HG03442 (cell line): ENCODE measurements around the gene SEPTIN12.
A peak's percentile ranks its signal among the peaks of the same experiment; 100 is the strongest.
"Not testable (repeated sequence)": the region's sequence is repeated elsewhere in the genome, so short reads cannot be mapped to it uniquely, and the experiment has no call there.

Experiments used
- ATAC-seq: cut with Tn5 transposase; IDR thresholded peaks from one replicate; pipeline ENCODE4 v1.9.1; 2021; ENCODE audit warnings: mild to moderate bottlenecking, moderate library complexity; ENCODE audit not compliant: unreplicated experiment

The SEPTIN12 gene

GRCh38 chr16:4760221-4760910 is 27.8 kb downstream of the SEPTIN12 start:
- no peak for ATAC-seq

- ATAC-seq: no peak
Observed at GRCh38 chr16:4755687-4756086, 32.5 kb downstream of the SEPTIN12 start.

GRCh38 chr16:4754865-4755264 is 33.3 kb downstream of the SEPTIN12 start:
- no peak for ATAC-seq

- no peak for ATAC-seq
Observed at GRCh38 chr16:4753227-4753626, 34.9 kb downstream of the SEPTIN12 start.

GRCh38 chr16:4752351-4753100 is 35.6 kb downstream of the SEPTIN12 start:
- ATAC-seq: no peak

GRCh38 chr16:4750896-4751295 is 37.2 kb downstream of the SEPTIN12 start:
- no peak for ATAC-seq

GRCh38 chr16:4749700-4750257 is 38.4 kb downstream of the SEPTIN12 start:
- no peak for ATAC-seq

GRCh38 chr16:4748682-4749411 is 39.3 kb downstream of the SEPTIN12 start:
- ATAC-seq: no peak

GRCh38 chr16:4747906-4748681 is 40.1 kb downstream of the SEPTIN12 start:
- no peak for ATAC-seq

GRCh38 chr16:4746991-4747574 is 41.1 kb downstream of the SEPTIN12 start:
- ATAC-seq: no peak

- no peak for ATAC-seq
Observed at GRCh38 chr16:4746215-4746614, 41.9 kb downstream of the SEPTIN12 start.

- ATAC-seq: no peak
Observed at GRCh38 chr16:4745274-4745569, 42.9 kb downstream of the SEPTIN12 start.

- ATAC-seq: no peak
Observed at GRCh38 chr16:4744555-4745273, 43.4 kb downstream of the SEPTIN12 start.

- no peak for ATAC-seq
Observed at GRCh38 chr16:4743226-4743878, 44.8 kb downstream of the SEPTIN12 start.

GRCh38 chr16:4738370-4738769 is 49.8 kb downstream of the SEPTIN12 start:
- ATAC-seq: not testable (repeated sequence)

- ATAC-seq: no peak
Observed at GRCh38 chr16:4737545-4737944, 50.6 kb downstream of the SEPTIN12 start.

GRCh38 chr16:4736546-4736945 is 51.6 kb downstream of the SEPTIN12 start:
- no peak for ATAC-seq

GRCh38 chr16:4734730-4735535 is 53.2 kb downstream of the SEPTIN12 start:
- peak; percentile 40 for ATAC-seq
